Hematopoietic multipotent progenitor cell (in vitro differentiated cells): ENCODE results near the gene POLN. TPM values are rescaled to one million over a fixed set of nuclear protein-coding genes. Genes with fewer than 3 reads are reported as not detected.
A peak's percentile ranks its signal among the peaks of the same experiment; 100 is the strongest.
"Not testable (repeated sequence)": the region's sequence is repeated elsewhere in the genome, so short reads cannot be mapped to it uniquely, and the experiment has no call there.

Experiments
- DNase-seq, 3 donors: peaks; one replicate each; pipeline ENCODE4 v3.0.0-alpha.2; 2011 to 2015; ENCODE audit warnings: low read depth in 2 of 3, low spot score in 2 of 3
- total RNA-seq: library from RNA; depleted of rRNA; stranded (reverse); fragments of >200 nt; gene quantifications from one replicate; pipeline ENCODE4 v1.2.3, GENCODE V29; 2012

POLN gene
- total RNA-seq, 1 donor, result 0.81 TPM

GRCh38 chr4:2222838-2223237 lies 19.1 kb downstream of the POLN start:
- DNase-seq, result no peak

GRCh38 chr4:2221378-2221777 lies 20.5 kb downstream of the POLN start:
- not testable (repeated sequence) for DNase-seq

- peak; percentile 64 to 85 (median 71) for DNase-seq
Measured at GRCh38 chr4:2220016-2220630, 21.8 kb downstream of the POLN start.

GRCh38 chr4:2219233-2219760 lies 22.6 kb downstream of the POLN start:
- DNase-seq, result no peak

GRCh38 chr4:2218436-2218835 lies 23.5 kb downstream of the POLN start:
- no peak for DNase-seq

GRCh38 chr4:2217726-2218125 lies 24.2 kb downstream of the POLN start:
- no peak for DNase-seq

- DNase-seq, result no peak
Measured at GRCh38 chr4:2212831-2213230, 29.1 kb downstream of the POLN start.

- DNase-seq, result not testable (repeated sequence)
Measured at GRCh38 chr4:2202789-2203188, 39.1 kb downstream of the POLN start.

- DNase-seq, result no peak
Measured at GRCh38 chr4:2194496-2194895, 47.4 kb downstream of the POLN start.

- DNase-seq, result no peak
Measured at GRCh38 chr4:2193326-2193725, 48.6 kb downstream of the POLN start.

- DNase-seq, result no peak
Measured at GRCh38 chr4:2186865-2187172, 55.1 kb downstream of the POLN start.

GRCh38 chr4:2186133-2186864 lies 55.6 kb downstream of the POLN start:
- no peak for DNase-seq

GRCh38 chr4:2183394-2183793 lies 58.5 kb downstream of the POLN start:
- DNase-seq, result no peak

GRCh38 chr4:2182994-2183393 lies 58.9 kb downstream of the POLN start:
- no peak for DNase-seq

GRCh38 chr4:2180410-2180809 lies 61.5 kb downstream of the POLN start:
- DNase-seq, result no peak

- DNase-seq, result no peak
Measured at GRCh38 chr4:2179717-2180116, 62.2 kb downstream of the POLN start.

GRCh38 chr4:2178986-2179385 lies 62.9 kb downstream of the POLN start:
- no peak for DNase-seq

- DNase-seq, result peak in 1 of 3 donors; percentile 3
Measured at GRCh38 chr4:2177443-2178093, 64.4 kb downstream of the POLN start.

GRCh38 chr4:2175990-2176698 lies 65.8 kb downstream of the POLN start:
- DNase-seq, result no peak

GRCh38 chr4:2174061-2174460 lies 67.9 kb downstream of the POLN start:
- DNase-seq, result no peak

- DNase-seq, result no peak
Measured at GRCh38 chr4:2172627-2173231, 69.2 kb downstream of the POLN start.
